ENCODE measurements around the gene FOXL1.

- no peak for TF ChIP-seq REST (IDR thresholded peaks at IDR 0.05; ENCODE audit: insufficient read depth in 1 of 2, low read depth in 2 of 2, low read length in 1 of 2)
- no peak for TF ChIP-seq POLR2AphosphoS5 (IDR thresholded peaks at IDR 0.05; ENCODE audit: low read depth, low read length)
Observed at GRCh38 chr16:86571530-86571915, 6.8 kb upstream of the FOXL1 start.
